BLaER1 (cell line): ENCODE measurements around the gene ORM2.

ENCODE experiments used
- H3K27ac ChIP-seq: shearing (Covaris generic); formaldehyde crosslinking; 2 replicates; pipeline ENCODE4 v1.8.1; 2022
- H3K27me3 ChIP-seq: shearing (Covaris generic); formaldehyde crosslinking; 2 replicates; pipeline ENCODE4 v1.8.1; 2022
- H3K36me3 ChIP-seq: shearing (Covaris generic); formaldehyde crosslinking; 2 replicates; pipeline ENCODE4 v1.8.1; 2022
- H3K4me1 ChIP-seq: shearing (Covaris generic); formaldehyde crosslinking; 2 replicates; pipeline ENCODE4 v1.8.1; 2022
- H3K4me2 ChIP-seq: shearing (Covaris generic); formaldehyde crosslinking; 2 replicates; pipeline ENCODE4 v1.8.1; 2022
- H3K4me3 ChIP-seq: shearing (Covaris generic); formaldehyde crosslinking; 2 replicates; pipeline ENCODE4 v1.8.1; 2022
- H3K9ac ChIP-seq: shearing (Covaris generic); formaldehyde crosslinking; 2 replicates; pipeline ENCODE4 v1.8.1; 2022
- H3K9me3 ChIP-seq: shearing (Covaris generic); formaldehyde crosslinking; 2 replicates; pipeline ENCODE4 v1.8.1; 2022
- H4K20me1 ChIP-seq: shearing (Covaris generic); formaldehyde crosslinking; 2 replicates; pipeline ENCODE4 v1.8.1; 2022
- Cebpa-rat ChIP-seq: shearing (Covaris generic); IDR thresholded peaks from 2 replicates; pipeline ENCODE4 v1.8.1; 2022

ORM2 gene

GRCh38 chr9:114286146-114286679, 43.5 kb upstream of the ORM2 start:
- Histone ChIP-seq H3K9me3 (no peaks in the 10 kb centered on the region), H3K4me1 (peaks cover 6% of the 10 kb centered on the region), H3K4me2 (no peak overlapping the region), H3K4me3 (no peak overlapping the region), H3K9ac (no peak overlapping the region), H4K20me1 (no peaks in the 10 kb centered on the region), H3K27ac (no peak overlapping the region), H3K27me3 (no peaks in the 10 kb centered on the region), H3K36me3 (peaks cover 76% of the 10 kb centered on the region)
- TF ChIP-seq Cebpa-rat = no peak

GRCh38 chr9:114287001-114287762, 42.5 kb upstream of the ORM2 start:
- Histone ChIP-seq H3K9me3 (no peaks in the 10 kb centered on the region), H3K9ac (no peak overlapping the region), H3K4me1 (no peaks in the 10 kb centered on the region), H3K36me3 (peaks cover 76% of the 10 kb centered on the region), H4K20me1 (no peaks in the 10 kb centered on the region), H3K27me3 (no peaks in the 10 kb centered on the region), H3K4me2 (no peak overlapping the region), H3K27ac (no peak overlapping the region), H3K4me3 (no peak overlapping the region)
- TF ChIP-seq Cebpa-rat = no peak

- H3K4me1 ChIP-seq = no peaks in the 10 kb centered on the region
- H4K20me1 ChIP-seq = no peaks in the 10 kb centered on the region
- no peak overlapping the region for H3K27ac ChIP-seq
- H3K4me2 ChIP-seq = no peak overlapping the region
- TF ChIP-seq Cebpa-rat = no peak
- H3K9ac ChIP-seq = no peak overlapping the region
- H3K36me3 ChIP-seq = peaks cover 76% of the 10 kb centered on the region
- H3K4me3 ChIP-seq = no peak overlapping the region
- H3K9me3 ChIP-seq = no peaks in the 10 kb centered on the region
- no peaks in the 10 kb centered on the region for H3K27me3 ChIP-seq
Observed at GRCh38 chr9:114287763-114288192, 41.9 kb upstream of the ORM2 start.

GRCh38 chr9:114288193-114289091, 41.2 kb upstream of the ORM2 start:
- Histone ChIP-seq H3K27ac (no peak overlapping the region), H4K20me1 (no peaks in the 10 kb centered on the region), H3K9me3 (peaks cover 3% of the 10 kb centered on the region), H3K36me3 (peaks cover 77% of the 10 kb centered on the region), H3K4me3 (no peak overlapping the region), H3K4me2 (no peak overlapping the region), H3K4me1 (no peaks in the 10 kb centered on the region), H3K9ac (no peak overlapping the region), H3K27me3 (no peaks in the 10 kb centered on the region)
- no peak for TF ChIP-seq Cebpa-rat

DNA sequence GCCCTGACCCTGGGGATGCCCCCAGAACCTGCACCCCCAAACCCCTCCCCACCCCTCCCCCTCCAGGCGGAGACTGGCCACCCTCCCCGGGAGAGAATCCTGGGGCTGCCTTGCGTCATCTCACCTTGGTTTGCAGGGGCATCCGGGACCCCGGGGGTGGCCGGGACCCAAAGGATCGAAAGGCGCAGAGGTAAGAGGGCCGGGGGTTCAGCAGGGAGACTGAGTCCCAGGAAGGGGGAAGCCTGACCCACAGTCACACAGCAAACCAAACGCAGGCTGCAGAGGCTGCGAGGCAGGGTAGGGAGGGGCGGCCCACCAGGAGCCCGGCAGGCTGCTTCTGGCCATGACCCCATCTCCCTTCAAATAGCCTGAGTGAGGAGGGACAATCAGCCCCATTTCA, 40.6 kb upstream of the ORM2 start:
- no peak overlapping the region for H3K4me2 ChIP-seq
- no peak overlapping the region for H3K27ac ChIP-seq
- no peaks in the 10 kb centered on the region for H3K27me3 ChIP-seq
- TF ChIP-seq Cebpa-rat = no peak
- peaks cover 77% of the 10 kb centered on the region for H3K36me3 ChIP-seq
- no peak overlapping the region for H3K4me3 ChIP-seq
- H3K9ac ChIP-seq = no peak overlapping the region
- no peaks in the 10 kb centered on the region for H4K20me1 ChIP-seq
- peaks cover 10% of the 10 kb centered on the region for H3K9me3 ChIP-seq
- no peaks in the 10 kb centered on the region for H3K4me1 ChIP-seq

DNA sequence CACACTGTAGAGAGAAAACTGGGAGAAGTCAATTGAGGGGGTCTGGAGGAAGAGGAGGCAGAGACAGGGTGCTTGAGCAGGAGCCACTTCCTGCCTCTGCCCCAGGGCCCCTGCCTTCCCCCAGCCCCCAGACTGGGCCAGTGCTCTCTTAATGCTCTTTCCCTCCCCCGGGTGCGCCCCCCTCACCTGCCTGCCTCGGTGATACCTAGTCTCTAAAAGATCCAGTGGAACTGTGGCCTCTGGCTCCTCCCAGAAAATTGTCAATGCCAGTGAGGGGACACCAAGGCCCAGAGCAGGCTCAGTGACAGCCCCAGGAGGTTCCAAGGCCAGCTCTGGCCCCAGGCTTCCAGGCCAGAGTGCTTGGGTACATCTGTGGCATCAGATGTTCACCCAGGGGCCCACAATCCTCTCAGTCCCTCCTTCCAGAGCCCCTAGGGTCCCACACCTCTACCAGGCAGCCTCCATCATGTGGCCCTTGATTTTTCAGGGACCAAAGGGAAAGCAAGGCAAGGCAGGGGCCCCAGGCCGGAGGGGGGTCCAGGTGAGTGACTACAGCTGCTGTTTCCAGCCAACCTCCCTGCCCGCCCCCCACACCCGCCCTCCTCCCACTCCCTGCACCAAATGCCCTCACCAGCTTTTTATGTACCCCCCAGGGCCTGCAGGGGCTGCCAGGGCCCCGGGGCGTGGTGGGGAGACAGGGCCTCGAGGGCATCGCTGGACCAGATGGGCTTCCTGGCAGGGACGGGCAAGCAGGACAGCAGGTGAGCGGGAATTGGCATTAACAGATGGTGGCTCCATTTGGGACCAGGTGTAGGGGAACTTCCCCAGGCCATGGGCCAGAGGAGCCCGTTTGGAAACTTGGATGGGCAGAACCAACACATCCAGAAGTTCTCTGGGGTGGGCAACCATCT, 39.8 kb upstream of the ORM2 start:
- TF ChIP-seq Cebpa-rat = no peak
- H3K9ac ChIP-seq = no peak overlapping the region
- peaks cover 17% of the 10 kb centered on the region for H3K9me3 ChIP-seq
- peaks cover 77% of the 10 kb centered on the region for H3K36me3 ChIP-seq
- H3K27ac ChIP-seq = peak overlapping the region; percentile 10; the same call in 1 of the 2 replicates
- no peak overlapping the region for H3K4me2 ChIP-seq
- no peaks in the 10 kb centered on the region for H3K27me3 ChIP-seq
- H3K4me1 ChIP-seq = no peaks in the 10 kb centered on the region
- H3K4me3 ChIP-seq = no peak overlapping the region
- no peaks in the 10 kb centered on the region for H4K20me1 ChIP-seq

DNA sequence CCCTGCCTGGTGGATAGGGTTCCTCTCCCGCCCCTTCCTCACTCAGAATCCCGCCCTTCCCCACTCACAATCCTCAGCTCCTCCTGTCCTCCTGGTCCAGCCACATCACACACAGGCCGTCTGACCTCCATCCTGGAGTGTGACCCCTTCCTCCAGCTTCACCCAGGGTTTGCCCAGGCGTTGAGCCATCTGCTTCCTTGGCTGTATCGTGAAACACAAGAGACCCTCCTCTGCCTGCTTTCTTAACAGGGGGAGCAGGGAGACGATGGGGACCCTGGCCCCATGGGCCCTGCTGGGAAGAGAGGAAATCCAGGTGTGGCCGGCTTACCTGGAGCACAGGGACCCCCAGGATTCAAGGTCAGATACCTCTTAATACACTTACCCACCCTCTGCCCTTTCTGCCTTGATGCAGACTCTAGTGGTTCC, 39.1 kb upstream of the ORM2 start:
- peaks cover 77% of the 10 kb centered on the region for H3K36me3 ChIP-seq
- no peak overlapping the region for H3K4me2 ChIP-seq
- H3K27ac ChIP-seq = peak overlapping the region; percentile 10; the same call in 1 of the 2 replicates
- no peaks in the 10 kb centered on the region for H4K20me1 ChIP-seq
- TF ChIP-seq Cebpa-rat = no peak
- H3K9ac ChIP-seq = no peak overlapping the region
- no peaks in the 10 kb centered on the region for H3K27me3 ChIP-seq
- H3K4me1 ChIP-seq = no peaks in the 10 kb centered on the region
- no peak overlapping the region for H3K4me3 ChIP-seq
- H3K9me3 ChIP-seq = peaks cover 25% of the 10 kb centered on the region

GRCh38 chr9:114291064-114291474, 38.6 kb upstream of the ORM2 start:
- no peak for TF ChIP-seq Cebpa-rat
- Histone ChIP-seq H3K9me3 (peaks cover 30% of the 10 kb centered on the region), H3K36me3 (peaks cover 77% of the 10 kb centered on the region), H3K4me3 (no peak overlapping the region), H3K27ac (no peak overlapping the region), H4K20me1 (no peaks in the 10 kb centered on the region), H3K4me2 (no peak overlapping the region), H3K4me1 (no peaks in the 10 kb centered on the region), H3K9ac (no peak overlapping the region), H3K27me3 (no peaks in the 10 kb centered on the region)
